Left lung (tissue), 10 donors: ENCODE measurements around the gene RABEP1. TPM values are rescaled to one million over a fixed set of nuclear protein-coding genes. Genes with fewer than 3 reads are reported as not detected.

Experiments used
- ATAC-seq: fragments of 200-7000 bp; cut with Tn5 transposase; one replicate; pipeline ENCODE4 v1.9.1; 2020; ENCODE audit warnings: moderate library complexity
- DNase-seq, 4 donors: peaks; one replicate each; pipeline ENCODE4 v3.0.0-alpha.2; 2013 to 2020
- H3K27ac ChIP-seq, 2 donors: fragments of 200-600 bp; sonication (generic) in 1 of 2; one replicate each; pipeline versions ENCODE4 v1.5.0 to v1.8.0; 2020 to 2021
- H3K27me3 ChIP-seq, 2 donors: fragments of 200-600 bp; sonication (generic) in 1 of 2; one replicate each; pipeline versions ENCODE4 v1.5.0 to v1.8.0; 2020 to 2021
- H3K36me3 ChIP-seq, 2 donors: fragments of 200-600 bp; sonication (generic) in 1 of 2; one replicate each; pipeline versions ENCODE4 v1.5.0 to v1.8.0; 2020 to 2021
- H3K4me1 ChIP-seq, 2 donors: fragments of 200-600 bp; one replicate each; pipeline ENCODE4 v1.8.0; 2021
- H3K4me3 ChIP-seq, 2 donors: fragments of 200-600 bp; sonication (generic) in 1 of 2; one replicate each; pipeline versions ENCODE4 v1.5.0 to v1.8.0; 2020 to 2021; ENCODE audit warnings: mild to moderate bottlenecking in 1 of 2
- H3K9me3 ChIP-seq, 2 donors: fragments of 200-600 bp; sonication (generic) in 1 of 2; one replicate each; pipeline versions ENCODE4 v1.5.0 to v1.8.0; 2020 to 2021
- intact Hi-C, 2 donors: fragments of 100-400 bp; cut with DNase I; formaldehyde crosslinking; loops; one replicate each; pipeline versions ENCODE4 v1.11.2 to v1.14.2; 2022
- polyA plus RNA-seq, 6 donors: library from polyadenylated mRNA; unstranded; fragments of 120-200 nt; gene quantifications; one replicate each; pipeline ENCODE4 v1.2.1, GENCODE V29; 2013; ENCODE audit not compliant: insufficient read length in 6 of 6
- total RNA-seq, 2 donors: library from RNA; stranded (reverse); fragmentation: NEBNext Ultra II Directional; extraction: Animal tissue kit (Norgen Biotek cat#: 25700); gene quantifications; one replicate each; pipeline ENCODE4 v1.2.1, GENCODE V29; 2021
- TF ChIP-seq, protein P1 (sequence below), 2 donors: fragments of 200-600 bp; sonication (generic) in 1 of 2; IDR thresholded peaks; one replicate each; pipeline versions ENCODE4 v1.5.0 to v1.8.0; 2021; ENCODE audit warnings: antibody characterized with exemption in 2 of 2
- donor health status: DM: no; HTN: yes; CAD: no.
- donor health status: DM: no; HTN: no; CAD: no.

Gene RABEP1
- total and polyA plus RNA-seq, 8 donors: 37.0 to 60.1 (median 55.6) TPM

DNA sequence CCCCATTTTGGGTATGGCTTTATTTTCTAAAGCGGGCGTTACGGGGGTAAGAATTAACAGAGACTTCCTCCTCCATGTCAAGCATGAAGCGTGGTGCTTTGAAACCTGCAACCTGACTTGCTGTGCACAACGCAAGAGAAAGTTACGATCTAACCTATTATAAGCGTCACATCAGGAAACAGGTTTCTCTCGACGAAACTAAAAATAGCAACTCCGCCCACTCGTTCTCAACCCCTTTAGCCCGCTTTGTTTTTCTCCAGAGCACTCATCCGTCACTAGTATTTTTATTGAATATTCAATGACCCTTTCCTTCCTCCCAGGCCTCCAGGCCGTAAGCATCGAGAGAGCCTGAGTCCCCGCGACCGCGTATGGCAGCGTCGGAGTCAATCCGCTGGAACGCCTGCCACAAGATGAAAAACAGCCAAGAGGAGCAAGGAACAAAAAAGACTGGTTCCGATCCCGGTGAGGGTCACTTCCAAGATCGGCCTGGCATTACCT is 136.8 kb downstream of the RABEP1 start:
- peaks cover 3 to 59% of the 10 kb centered on the region in 2 donors for H3K4me1 ChIP-seq
- TF ChIP-seq, protein P1, sequence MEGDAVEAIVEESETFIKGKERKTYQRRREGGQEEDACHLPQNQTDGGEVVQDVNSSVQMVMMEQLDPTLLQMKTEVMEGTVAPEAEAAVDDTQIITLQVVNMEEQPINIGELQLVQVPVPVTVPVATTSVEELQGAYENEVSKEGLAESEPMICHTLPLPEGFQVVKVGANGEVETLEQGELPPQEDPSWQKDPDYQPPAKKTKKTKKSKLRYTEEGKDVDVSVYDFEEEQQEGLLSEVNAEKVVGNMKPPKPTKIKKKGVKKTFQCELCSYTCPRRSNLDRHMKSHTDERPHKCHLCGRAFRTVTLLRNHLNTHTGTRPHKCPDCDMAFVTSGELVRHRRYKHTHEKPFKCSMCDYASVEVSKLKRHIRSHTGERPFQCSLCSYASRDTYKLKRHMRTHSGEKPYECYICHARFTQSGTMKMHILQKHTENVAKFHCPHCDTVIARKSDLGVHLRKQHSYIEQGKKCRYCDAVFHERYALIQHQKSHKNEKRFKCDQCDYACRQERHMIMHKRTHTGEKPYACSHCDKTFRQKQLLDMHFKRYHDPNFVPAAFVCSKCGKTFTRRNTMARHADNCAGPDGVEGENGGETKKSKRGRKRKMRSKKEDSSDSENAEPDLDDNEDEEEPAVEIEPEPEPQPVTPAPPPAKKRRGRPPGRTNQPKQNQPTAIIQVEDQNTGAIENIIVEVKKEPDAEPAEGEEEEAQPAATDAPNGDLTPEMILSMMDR (IDR thresholded peaks at IDR 0.05): no peak
- H3K4me3 ChIP-seq: peak overlapping the region; percentile 73 to 98
- no peaks in the 10 kb centered on the region for H3K27me3 ChIP-seq
- ATAC-seq: peak; percentile 58
- H3K9me3 ChIP-seq: no peaks in the 10 kb centered on the region
- H3K36me3 ChIP-seq: peaks cover 0 to 50% of the 10 kb centered on the region in 2 donors
- intact Hi-C loops: no loop called here
- DNase-seq: peak in 3 of 4 donors; percentile 28 to 58 (median 43)
- peak overlapping the region; percentile 88 to 91 for H3K27ac ChIP-seq

DNA sequence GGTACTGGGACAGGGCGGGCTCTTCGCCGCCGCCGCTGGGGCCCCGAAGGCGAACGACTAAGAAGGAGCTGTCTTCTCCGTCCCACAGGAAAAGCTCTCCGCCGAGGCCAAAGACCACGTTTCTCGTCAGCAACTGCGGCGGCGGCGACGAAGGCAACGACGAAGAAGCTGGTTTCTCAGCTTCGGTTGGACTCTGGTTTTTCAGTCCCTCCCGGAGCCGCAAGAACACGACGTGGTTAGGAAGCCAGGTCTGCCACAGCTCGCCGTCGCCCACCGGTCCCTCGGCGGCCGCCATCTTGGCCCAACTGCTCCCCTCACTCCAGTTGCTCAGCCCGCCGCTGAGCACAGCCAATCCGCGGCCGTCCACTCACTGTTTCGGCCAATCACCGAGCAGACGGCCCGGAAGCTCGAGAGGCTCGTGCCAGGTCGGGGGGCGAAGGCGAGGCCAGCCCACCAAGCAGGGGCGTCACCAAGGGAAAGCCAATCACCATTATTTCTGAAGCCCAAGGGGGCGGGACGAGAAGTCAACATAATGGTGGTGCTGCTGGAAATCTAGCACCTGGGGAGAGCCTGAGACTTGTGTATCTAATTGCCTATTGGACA is 137.4 kb downstream of the RABEP1 start, which contains the start of gene NUP88:
Gene NUP88, minus strand, starts transcription at position 307 of the 603 bp plus-strand sequence. Its CDS starts 12 bp downstream, at position 295.
- H3K4me3 ChIP-seq: peak within 1 kb of the TSS; percentile 73 to 98
- peaks cover 3 to 54% of the 10 kb centered on the region in 2 donors for H3K4me1 ChIP-seq
- H3K27me3 ChIP-seq: no peaks in the 10 kb centered on the region
- intact Hi-C loops: no loop called here
- peak; percentile 97 for ATAC-seq
- DNase-seq: peak; percentile 96 to 99 (median 98)
- TF ChIP-seq, protein P1 (IDR thresholded peaks at IDR 0.05): no peak
- H3K9me3 ChIP-seq: no peaks in the 10 kb centered on the region
- peak within 1 kb of the TSS; percentile 88 to 91 for H3K27ac ChIP-seq
- peaks cover 0 to 50% of the 10 kb centered on the region in 2 donors for H3K36me3 ChIP-seq

DNA sequence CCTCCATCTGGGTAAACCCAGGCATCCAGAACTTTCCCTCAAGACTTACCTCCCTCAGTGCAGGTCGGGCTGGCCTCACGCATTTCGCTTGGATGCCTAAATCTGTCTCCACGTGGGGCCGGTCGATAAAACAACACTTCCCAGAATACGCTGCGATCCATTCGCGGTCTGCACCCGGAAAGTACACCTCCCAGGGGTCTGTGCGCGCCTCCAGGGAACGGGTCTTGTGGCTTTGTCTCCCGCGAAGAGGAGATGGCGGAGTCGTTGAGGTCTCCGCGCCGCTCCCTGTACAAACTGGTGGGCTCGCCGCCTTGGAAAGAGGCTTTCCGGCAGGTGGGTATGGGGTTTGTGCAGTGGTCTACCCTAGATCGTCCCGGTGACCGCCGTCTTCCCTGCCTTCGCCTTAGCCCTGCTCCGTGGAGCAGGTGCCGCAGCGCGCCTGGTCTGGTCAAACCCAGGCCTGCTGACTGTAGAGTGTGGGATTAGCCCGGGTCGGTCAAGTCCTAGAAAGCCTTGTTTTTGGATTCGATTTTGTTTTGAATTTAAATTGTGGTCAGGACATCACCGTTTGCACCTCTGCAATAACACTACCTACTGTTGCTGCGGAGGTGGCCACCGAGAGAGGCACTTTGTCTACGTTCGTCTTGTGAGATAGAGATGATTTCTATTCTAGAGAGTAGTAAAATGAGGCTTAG is 138.0 kb downstream of the RABEP1 start, which contains the start of gene RPAIN:
Gene RPAIN, plus strand, starts transcription at position 224 of the 695 bp plus-strand sequence. Its CDS starts 29 bp downstream, at position 253.
- H3K27ac ChIP-seq: peak within 1 kb of the TSS; percentile 88 to 91
- intact Hi-C loops: no loop called here
- TF ChIP-seq, protein P1 (IDR thresholded peaks at IDR 0.05): no peak
- peak; percentile 89 for ATAC-seq
- H3K36me3 ChIP-seq: peaks cover 0 to 51% of the 10 kb centered on the region in 2 donors
- peak within 1 kb of the TSS; percentile 73 to 98 for H3K4me3 ChIP-seq
- no peaks in the 10 kb centered on the region for H3K27me3 ChIP-seq
- DNase-seq: peak in 3 of 4 donors; percentile 91 to 93 (median 91)
- peaks cover 3 to 54% of the 10 kb centered on the region in 2 donors for H3K4me1 ChIP-seq
- no peaks in the 10 kb centered on the region for H3K9me3 ChIP-seq

- no peak overlapping the region for H3K27ac ChIP-seq
- no peak for ATAC-seq
- intact Hi-C loops: no loop called here
- TF ChIP-seq, protein P1 (IDR thresholded peaks at IDR 0.05): no peak
- DNase-seq: no peak
- H3K9me3 ChIP-seq: no peaks in the 10 kb centered on the region
- peaks cover 0 to 65% of the 10 kb centered on the region in 2 donors for H3K36me3 ChIP-seq
- H3K4me3 ChIP-seq: no peak overlapping the region
- H3K27me3 ChIP-seq: no peaks in the 10 kb centered on the region
- peaks cover 0 to 46% of the 10 kb centered on the region in 2 donors for H3K4me1 ChIP-seq
These were observed 140.4 kb downstream of the RABEP1 start for GRCh38 chr17:5422505-5422904.

GRCh38 chr17:5424909-5425308 is 142.8 kb downstream of the RABEP1 start:
- Histone ChIP-seq H3K4me3 (no peak overlapping the region), H3K36me3 (peaks cover 0 to 85% of the 10 kb centered on the region in 2 donors), H3K9me3 (no peaks in the 10 kb centered on the region), H3K4me1 (peaks cover 0 to 39% of the 10 kb centered on the region in 2 donors), H3K27ac (no peak overlapping the region), H3K27me3 (no peaks in the 10 kb centered on the region)
- TF ChIP-seq, protein P1 (IDR thresholded peaks at IDR 0.05): no peak
- intact Hi-C loops: no loop called here
- ATAC-seq (no peak), DNase-seq (peak in 1 of 4 donors; percentile 21)
